GM20000 (cell line): Measurements from ENCODE around the gene SMTNL2.
"Not testable (repeated sequence)": the region's sequence is repeated elsewhere in the genome, so short reads cannot be mapped to it uniquely, and the experiment has no call there.

Experiments
- DNase-seq: peaks from one replicate; pipeline ENCODE4 v3.0.0; 2012; ENCODE audit warnings: low spot score
- TF ChIP-seq, protein P1 (sequence below): IDR thresholded peaks from 2 replicates; pipeline ENCODE4 v1.5.1; 2012; ENCODE audit warnings: mild to moderate bottlenecking, control low read depth; ENCODE audit errors: extremely low read depth, missing control alignments

The SMTNL2 gene

DNA sequence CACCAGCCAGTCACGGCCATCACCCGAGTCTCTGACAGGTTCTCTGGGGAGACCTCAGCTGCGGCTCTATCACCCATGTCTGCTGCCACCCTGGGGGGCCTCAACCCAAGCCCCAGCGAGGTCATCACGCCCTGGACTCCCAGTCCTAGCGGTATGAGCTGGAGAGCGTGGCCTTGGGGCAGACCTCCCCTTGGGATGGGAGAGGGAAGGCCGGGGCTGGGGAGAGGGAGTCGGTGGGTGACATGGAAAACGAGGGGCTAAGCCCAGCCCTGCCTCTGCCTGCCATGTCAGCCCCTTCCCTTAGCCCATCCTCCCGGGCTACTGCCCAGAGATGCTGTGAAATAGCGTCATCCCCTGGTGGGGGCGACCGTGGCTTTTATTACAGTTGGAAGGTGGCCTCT is 8.7 kb downstream of the SMTNL2 start:
- DNase-seq: no peak
- TF ChIP-seq, protein P1, sequence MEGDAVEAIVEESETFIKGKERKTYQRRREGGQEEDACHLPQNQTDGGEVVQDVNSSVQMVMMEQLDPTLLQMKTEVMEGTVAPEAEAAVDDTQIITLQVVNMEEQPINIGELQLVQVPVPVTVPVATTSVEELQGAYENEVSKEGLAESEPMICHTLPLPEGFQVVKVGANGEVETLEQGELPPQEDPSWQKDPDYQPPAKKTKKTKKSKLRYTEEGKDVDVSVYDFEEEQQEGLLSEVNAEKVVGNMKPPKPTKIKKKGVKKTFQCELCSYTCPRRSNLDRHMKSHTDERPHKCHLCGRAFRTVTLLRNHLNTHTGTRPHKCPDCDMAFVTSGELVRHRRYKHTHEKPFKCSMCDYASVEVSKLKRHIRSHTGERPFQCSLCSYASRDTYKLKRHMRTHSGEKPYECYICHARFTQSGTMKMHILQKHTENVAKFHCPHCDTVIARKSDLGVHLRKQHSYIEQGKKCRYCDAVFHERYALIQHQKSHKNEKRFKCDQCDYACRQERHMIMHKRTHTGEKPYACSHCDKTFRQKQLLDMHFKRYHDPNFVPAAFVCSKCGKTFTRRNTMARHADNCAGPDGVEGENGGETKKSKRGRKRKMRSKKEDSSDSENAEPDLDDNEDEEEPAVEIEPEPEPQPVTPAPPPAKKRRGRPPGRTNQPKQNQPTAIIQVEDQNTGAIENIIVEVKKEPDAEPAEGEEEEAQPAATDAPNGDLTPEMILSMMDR: no peak

DNA sequence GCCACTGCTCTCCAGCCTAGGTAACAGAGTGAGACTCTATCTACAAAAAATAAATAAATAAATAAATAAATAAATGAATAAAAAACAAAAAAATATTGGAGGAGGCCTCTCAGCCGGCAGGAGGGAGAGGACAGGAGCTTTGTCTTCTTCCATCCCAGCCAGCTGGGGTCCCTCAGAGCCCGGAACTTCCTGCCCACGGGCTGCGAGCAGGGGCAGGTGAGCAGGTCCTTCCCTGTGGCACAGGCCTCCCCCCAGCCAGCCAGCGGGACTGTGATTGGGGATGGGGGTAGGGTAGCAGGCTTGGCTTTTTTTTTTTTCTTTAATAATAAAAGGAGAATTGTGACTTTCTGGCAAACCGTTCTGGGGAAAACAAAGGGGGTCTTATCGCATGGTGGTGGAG is 10.1 kb downstream of the SMTNL2 start:
- TF ChIP-seq, protein P1: no peak
- no peak for DNase-seq

DNA sequence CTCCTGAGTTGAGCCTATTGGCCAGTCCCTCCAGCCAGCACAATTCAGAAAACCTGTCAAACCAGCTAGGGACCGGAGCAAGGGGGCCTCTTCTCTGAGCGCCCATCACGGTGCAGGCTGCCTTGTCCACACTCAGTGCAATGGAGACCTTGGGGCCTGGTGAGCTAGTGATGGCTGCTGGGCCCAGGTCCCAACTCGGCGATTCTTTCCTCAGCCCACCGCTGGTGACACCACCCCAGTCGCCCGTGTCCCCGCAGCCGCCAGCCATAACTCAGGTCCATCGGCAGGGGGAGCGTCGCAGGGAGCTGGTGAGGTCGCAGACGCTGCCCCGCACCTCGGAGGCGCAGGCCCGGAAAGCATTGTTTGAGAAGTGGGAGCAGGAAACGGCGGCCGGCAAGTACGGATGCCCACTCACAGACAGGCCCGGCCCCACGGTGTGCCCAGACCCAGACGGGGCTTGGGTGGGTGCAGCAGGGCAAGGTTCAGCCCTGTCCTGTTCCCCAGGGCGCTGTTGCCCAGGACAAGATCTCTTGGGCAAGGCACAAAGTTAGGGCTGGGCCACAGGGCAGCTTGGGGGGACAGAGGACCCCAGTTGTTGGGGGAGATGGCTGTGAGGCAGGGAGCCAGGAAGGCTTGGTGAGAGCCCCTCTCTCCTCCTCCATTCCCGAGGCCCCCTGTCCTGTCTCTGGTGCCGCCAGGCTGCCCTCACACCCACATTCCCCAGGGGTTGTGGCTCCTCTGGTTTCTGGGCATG is 10.8 kb downstream of the SMTNL2 start:
- TF ChIP-seq, protein P1: peak; percentile 29
- DNase-seq: peak; percentile 69

DNA sequence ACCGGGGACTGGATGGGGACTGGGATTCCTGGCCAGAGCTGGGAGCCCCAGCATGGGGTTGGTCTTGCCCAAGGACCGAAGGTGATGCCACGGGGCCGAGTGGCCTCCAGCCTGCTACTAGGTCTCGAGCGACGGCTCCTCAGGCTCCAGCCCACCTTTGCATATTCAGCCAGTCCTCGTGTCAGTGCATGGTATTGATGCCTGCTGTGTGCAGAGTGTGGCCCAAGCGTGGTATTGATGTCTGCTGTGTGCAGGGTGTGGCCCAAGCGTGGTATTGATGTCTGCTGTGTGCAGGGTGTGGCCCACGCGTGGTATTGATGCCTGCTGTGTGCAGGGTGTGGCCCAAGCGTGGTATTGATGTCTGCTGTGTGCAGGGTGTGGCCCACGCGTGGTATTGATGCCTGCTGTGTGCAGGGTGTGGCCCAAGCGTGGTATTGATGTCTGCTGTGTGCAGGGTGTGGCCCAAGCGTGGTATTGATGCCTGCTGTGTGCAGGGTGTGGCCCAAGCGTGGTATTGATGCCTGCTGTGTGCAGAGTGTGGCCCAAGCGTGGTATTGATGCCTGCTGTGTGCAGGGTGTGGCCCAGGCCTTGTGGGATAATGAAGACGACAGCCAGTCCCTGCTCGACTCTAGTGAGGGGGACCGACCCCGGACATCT is 11.5 kb downstream of the SMTNL2 start:
- not testable (repeated sequence) for DNase-seq

DNA sequence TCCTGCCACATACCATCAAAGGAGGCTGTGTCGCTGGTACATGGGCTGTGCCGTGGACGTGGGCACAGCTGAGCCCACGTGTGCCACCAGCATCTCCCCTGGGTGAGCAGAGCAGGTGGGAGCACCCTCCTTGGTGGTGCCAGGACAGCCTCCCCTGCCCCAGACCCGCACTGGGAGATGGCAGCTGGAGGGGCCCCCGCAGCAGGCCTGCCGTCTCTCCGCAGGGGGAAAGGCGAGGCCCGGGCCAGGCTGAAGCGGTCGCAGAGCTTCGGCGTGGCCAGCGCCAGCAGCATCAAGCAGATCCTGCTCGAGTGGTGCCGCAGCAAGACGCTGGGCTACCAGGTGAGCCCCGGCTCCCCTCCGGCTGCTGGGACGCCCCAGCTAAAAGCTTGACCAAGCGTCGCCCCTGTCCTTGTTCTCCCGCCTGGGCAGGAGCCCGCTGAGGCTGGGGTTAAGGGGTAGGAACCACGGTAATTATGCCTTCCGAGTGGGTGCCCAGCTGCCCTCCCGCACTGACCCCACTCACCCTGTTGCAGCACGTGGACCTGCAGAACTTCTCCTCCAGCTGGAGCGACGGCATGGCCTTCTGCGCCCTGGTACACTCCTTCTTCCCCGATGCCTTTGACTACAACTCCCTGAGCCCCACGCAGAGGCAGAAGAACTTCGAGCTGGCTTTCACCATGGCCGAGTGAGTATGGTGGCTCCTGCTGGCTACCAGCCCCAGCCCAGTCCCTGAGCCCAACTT is 12.5 kb downstream of the SMTNL2 start:
- TF ChIP-seq, protein P1: no peak
- no peak for DNase-seq

DNA sequence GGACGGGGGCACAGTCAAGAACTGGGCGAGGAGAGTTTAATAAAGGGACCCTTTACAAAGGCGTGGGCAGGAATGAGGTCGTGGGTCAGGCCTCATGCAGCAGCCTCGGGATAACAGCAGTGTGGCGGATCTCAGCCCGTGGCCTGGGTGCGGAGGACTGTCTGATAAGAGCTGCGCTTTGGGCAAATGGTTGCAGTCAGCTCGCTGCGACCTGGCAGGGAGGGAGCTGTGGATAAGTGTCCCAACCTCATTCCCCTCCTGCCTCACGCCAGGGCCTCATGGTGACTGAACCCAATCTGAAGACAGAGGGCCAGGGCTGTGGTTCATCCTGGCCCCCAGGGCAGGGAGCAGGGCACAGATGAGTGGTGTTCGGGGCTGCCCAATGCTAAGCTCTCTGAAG is 13.6 kb downstream of the SMTNL2 start:
- DNase-seq: no peak

DNA sequence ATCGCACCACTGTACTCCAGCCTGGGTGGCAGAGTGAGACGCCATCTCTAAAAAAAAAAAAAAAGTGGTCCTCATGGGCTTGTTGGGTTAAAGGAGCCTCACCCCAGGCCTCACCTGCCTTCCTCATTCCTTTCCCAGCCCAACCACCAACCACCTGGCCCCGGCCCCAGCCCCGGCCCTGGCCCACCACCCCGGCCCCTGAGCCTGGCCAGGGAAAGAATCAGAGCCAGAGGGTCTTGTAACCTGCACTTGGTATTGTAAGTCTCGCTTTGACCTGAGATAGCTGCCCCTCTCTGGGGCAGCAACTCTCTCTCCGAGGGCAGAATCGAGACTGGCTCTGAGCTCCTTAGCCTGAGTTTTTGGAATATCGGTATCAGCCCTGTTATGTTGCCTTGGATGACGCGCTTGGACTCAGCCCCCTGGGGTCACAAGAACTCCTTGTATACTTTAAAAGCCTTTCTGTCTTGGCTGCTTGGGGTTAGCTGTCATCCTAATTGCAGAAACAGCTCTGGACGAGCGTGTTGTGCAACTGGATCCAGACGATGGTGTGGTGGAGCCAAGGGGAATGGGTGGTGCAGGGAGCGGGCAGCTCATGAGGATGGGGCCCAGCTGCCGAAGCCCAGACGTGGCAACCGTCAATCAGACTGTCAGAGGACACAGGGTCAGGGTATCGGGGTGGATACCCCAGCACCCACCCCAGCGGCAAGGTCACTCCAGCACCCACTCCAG is 14.6 kb downstream of the SMTNL2 start:
- no peak for DNase-seq
- TF ChIP-seq, protein P1: no peak

More for the DNA sequence above, 13.6 kb downstream of the SMTNL2 start:
- TF ChIP-seq, protein P1: no peak
